Peyer's patch (tissue), 4 donors: ENCODE results near the gene PUSL1.

Experiments
- POLR2A ChIP-seq, 2 donors: fragments of 450-650 bp; IDR thresholded peaks; one replicate each; pipeline ENCODE4 v1.5.1; 2017; ENCODE audit warnings: antibody characterized with exemption in 2 of 2, mild to moderate bottlenecking in 2 of 2, moderate library complexity in 2 of 2
- TF ChIP-seq, protein P1 (sequence below), 6 experiments: fragments of 450-650 bp in 4 of 6; fragments of 200-600 bp in 2 of 6; sonication (generic) in 1 of 6; IDR thresholded peaks; one replicate each; pipeline ENCODE4 v1.5.1; 2017 to 2019; ENCODE audit warnings: antibody characterized with exemption in 6 of 6, mild to moderate bottlenecking in 3 of 6, moderate library complexity in 1 of 6

DNA sequence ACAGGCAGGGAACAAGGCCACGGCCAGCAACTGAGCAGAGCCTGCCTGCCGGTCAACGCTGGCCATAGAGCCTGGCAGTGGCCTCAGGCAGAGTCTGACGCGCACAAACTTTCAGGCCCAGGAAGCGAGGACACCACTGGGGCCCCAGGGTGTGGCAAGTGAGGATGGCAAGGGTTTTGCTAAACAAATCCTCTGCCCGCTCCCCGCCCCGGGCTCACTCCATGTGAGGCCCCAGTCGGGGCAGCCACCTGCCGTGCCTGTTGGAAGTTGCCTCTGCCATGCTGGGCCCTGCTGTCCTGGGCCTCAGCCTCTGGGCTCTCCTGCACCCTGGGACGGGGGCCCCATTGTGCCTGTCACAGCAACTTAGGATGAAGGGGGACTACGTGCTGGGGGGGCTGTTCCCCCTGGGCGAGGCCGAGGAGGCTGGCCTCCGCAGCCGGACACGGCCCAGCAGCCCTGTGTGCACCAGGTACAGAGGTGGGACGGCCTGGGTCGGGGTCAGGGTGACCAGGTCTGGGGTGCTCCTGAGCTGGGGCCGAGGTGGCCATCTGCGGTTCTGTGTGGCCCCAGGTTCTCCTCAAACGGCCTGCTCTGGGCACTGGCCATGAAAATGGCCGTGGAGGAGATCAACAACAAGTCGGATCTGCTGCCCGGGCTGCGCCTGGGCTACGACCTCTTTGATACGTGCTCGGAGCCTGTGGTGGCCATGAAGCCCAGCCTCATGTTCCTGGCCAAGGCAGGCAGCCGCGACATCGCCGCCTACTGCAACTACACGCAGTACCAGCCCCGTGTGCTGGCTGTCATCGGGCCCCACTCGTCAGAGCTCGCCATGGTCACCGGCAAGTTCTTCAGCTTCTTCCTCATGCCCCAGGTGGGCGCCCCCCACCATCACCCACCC lies 22.9 kb downstream of the PUSL1 start, which contains the start of gene TAS1R3:
- no peak for TF ChIP-seq POLR2A (IDR thresholded peaks at IDR 0.05)
- TF ChIP-seq, protein P1, sequence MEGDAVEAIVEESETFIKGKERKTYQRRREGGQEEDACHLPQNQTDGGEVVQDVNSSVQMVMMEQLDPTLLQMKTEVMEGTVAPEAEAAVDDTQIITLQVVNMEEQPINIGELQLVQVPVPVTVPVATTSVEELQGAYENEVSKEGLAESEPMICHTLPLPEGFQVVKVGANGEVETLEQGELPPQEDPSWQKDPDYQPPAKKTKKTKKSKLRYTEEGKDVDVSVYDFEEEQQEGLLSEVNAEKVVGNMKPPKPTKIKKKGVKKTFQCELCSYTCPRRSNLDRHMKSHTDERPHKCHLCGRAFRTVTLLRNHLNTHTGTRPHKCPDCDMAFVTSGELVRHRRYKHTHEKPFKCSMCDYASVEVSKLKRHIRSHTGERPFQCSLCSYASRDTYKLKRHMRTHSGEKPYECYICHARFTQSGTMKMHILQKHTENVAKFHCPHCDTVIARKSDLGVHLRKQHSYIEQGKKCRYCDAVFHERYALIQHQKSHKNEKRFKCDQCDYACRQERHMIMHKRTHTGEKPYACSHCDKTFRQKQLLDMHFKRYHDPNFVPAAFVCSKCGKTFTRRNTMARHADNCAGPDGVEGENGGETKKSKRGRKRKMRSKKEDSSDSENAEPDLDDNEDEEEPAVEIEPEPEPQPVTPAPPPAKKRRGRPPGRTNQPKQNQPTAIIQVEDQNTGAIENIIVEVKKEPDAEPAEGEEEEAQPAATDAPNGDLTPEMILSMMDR (IDR thresholded peaks at IDR 0.05): no peak
